NB4 (cell line): ENCODE measurements around the gene GRK2.

Experiments used
- MAX ChIP-seq: IDR thresholded peaks from 2 replicates; pipeline ENCODE4 v1.6.1; 2011; ENCODE audit warnings: low read depth, low read length
- MYC ChIP-seq: IDR thresholded peaks from 2 replicates; pipeline ENCODE4 v1.6.1; 2011; ENCODE audit warnings: low read depth, low read length

- no peak for TF ChIP-seq MYC
- TF ChIP-seq MAX, result no peak
These were observed 55.1 kb downstream of the GRK2 start for GRCh38 chr11:67321313-67321871.
